WTC11 (cell line): Measurements from ENCODE around the gene CNBP. TPM values are rescaled to one million over a fixed set of nuclear protein-coding genes. Genes with fewer than 3 reads are reported as not detected.

Experiments
- ATAC-seq: fragments of 200-7000 bp; cut with Tn5 transposase; 2 replicates; pipeline ENCODE4 v1.10.0; 2021; ENCODE audit warnings: mild to moderate bottlenecking, moderate library complexity
- CTCF ChIA-PET: fragments of 300-600 bp; sonication (Branson Sonifier 250); formaldehyde crosslinking; loops from one replicate; lab custom pipeline; 2021; ENCODE audit warnings: antibody characterized with exemption; lab: Charles Lee
- POLR2A ChIA-PET: fragments of 350-600 bp; sonication (Branson Sonifier 250); formaldehyde crosslinking; loops from one replicate; lab custom pipeline; 2021; ENCODE audit warnings: antibody characterized with exemption; lab: Charles Lee
- DNase-seq: peaks from one replicate; pipeline ENCODE4 v3.0.0; 2021; ENCODE audit warnings: low spot score
- H3K27ac Mint-ChIP-seq: 2 replicates; pipeline ENCODE4 v1.8.0; 2021; ENCODE audit warnings: mixed read lengths
- H3K27me3 Mint-ChIP-seq: 2 replicates; pipeline ENCODE4 v1.8.0; 2021; ENCODE audit warnings: low read depth, mild to moderate bottlenecking, moderate library complexity, mixed read lengths
- H3K36me3 Mint-ChIP-seq: 2 replicates; pipeline ENCODE4 v1.8.0; 2021; ENCODE audit warnings: mixed read lengths
- H3K4me1 Mint-ChIP-seq: 2 replicates; pipeline ENCODE4 v1.8.0; 2022; ENCODE audit warnings: mixed read lengths
- H3K4me3 Mint-ChIP-seq: 2 replicates; pipeline ENCODE4 v1.8.0; 2021; ENCODE audit warnings: mild to moderate bottlenecking, moderate library complexity, mixed read lengths
- H3K9me3 Mint-ChIP-seq: 2 replicates; pipeline ENCODE4 v1.8.0; 2021; ENCODE audit warnings: mixed read lengths
- CBFB ChIP-seq: sonication (generic); formaldehyde crosslinking; IDR thresholded peaks from 2 replicates; pipeline ENCODE4 v1.8.1; 2022; ENCODE audit warnings: mild to moderate bottlenecking, low read depth, missing genetic modification reagents
- CDX4 ChIP-seq: fragments of 250-450 bp; sonication (Bioruptor Pico); IDR thresholded peaks from 2 replicates; pipeline ENCODE4 v1.9.0; 2021; ENCODE audit warnings: moderate library complexity, mild to moderate bottlenecking, inconsistent platforms, borderline replicate concordance
- CREM ChIP-seq: sonication (generic); formaldehyde crosslinking; IDR thresholded peaks from 2 replicates; pipeline ENCODE4 v1.8.1; 2022; ENCODE audit warnings: mild to moderate bottlenecking, missing genetic modification reagents, moderate library complexity
- GABPB1 ChIP-seq: sonication (generic); formaldehyde crosslinking; IDR thresholded peaks from 2 replicates; pipeline ENCODE4 v1.8.1; 2023; ENCODE audit warnings: mild to moderate bottlenecking, missing genetic modification reagents
- HMGXB4 ChIP-seq: sonication (generic); formaldehyde crosslinking; IDR thresholded peaks from 2 replicates; pipeline ENCODE4 v1.8.1; 2023; ENCODE audit warnings: mild to moderate bottlenecking, moderate library complexity, missing genetic modification reagents
- IRF1 ChIP-seq: sonication (generic); formaldehyde crosslinking; IDR thresholded peaks from 2 replicates; pipeline ENCODE4 v1.8.0; 2023; ENCODE audit warnings: missing genetic modification reagents
- JAZF1 ChIP-seq: fragments of 250-450 bp; sonication (Bioruptor Pico); IDR thresholded peaks from 2 replicates; pipeline ENCODE4 v1.9.0; 2021; ENCODE audit warnings: moderate library complexity, mild to moderate bottlenecking, inconsistent platforms
- TCF7 ChIP-seq: sonication (generic); formaldehyde crosslinking; IDR thresholded peaks from 2 replicates; pipeline ENCODE4 v1.8.0; 2022; ENCODE audit warnings: mild to moderate bottlenecking, low read depth, missing genetic modification reagents, moderate library complexity
- TEAD4 ChIP-seq: sonication (generic); formaldehyde crosslinking; IDR thresholded peaks from 2 replicates; pipeline ENCODE4 v1.8.0; 2022; ENCODE audit warnings: mild to moderate bottlenecking, missing genetic modification reagents
- ZBTB21 ChIP-seq: sonication (generic); formaldehyde crosslinking; IDR thresholded peaks from 2 replicates; pipeline ENCODE4 v1.8.1; 2023; ENCODE audit warnings: mild to moderate bottlenecking, missing genetic modification reagents, borderline replicate concordance
- ZNF232 ChIP-seq: sonication (generic); formaldehyde crosslinking; IDR thresholded peaks from 2 replicates; pipeline ENCODE4 v1.8.0; 2022; ENCODE audit warnings: mild to moderate bottlenecking, missing genetic modification reagents
- ZNF263 ChIP-seq: sonication (generic); formaldehyde crosslinking; IDR thresholded peaks from 2 replicates; pipeline ENCODE4 v1.8.1; 2022; ENCODE audit warnings: low read depth, mild to moderate bottlenecking, moderate library complexity, missing genetic modification reagents
- ZNF317 ChIP-seq: sonication (generic); formaldehyde crosslinking; IDR thresholded peaks from 2 replicates; pipeline ENCODE4 v1.8.1; 2023; ENCODE audit warnings: low read depth, mild to moderate bottlenecking, moderate library complexity, missing genetic modification reagents, borderline replicate concordance
- ZNF396 ChIP-seq: fragments of 250-450 bp; sonication (Bioruptor Pico); IDR thresholded peaks from 2 replicates; pipeline ENCODE4 v1.8.0; 2021; ENCODE audit warnings: mild to moderate bottlenecking, moderate library complexity, borderline replicate concordance
- ZNF671 ChIP-seq: fragments of 250-450 bp; sonication (Bioruptor Pico); IDR thresholded peaks from 2 replicates; pipeline ENCODE4 v1.8.0; 2021; ENCODE audit warnings: mild to moderate bottlenecking
- total RNA-seq: library from RNA; stranded (reverse); gene quantifications from 3 replicates; pipeline ENCODE4 v1.2.3, GENCODE V29; 2021

The CNBP gene
- total RNA-seq, 1 experiment from 2014 or later, result 329 TPM

- ChIA-PET POLR2A (no interaction called here), CTCF (interaction anchor here (1.1 kb wide), 1 partner anchor 157 kb away, joined by 3 read pairs; no protein-coding TSS in a partner anchor)
- H3K9me3 Mint-ChIP-seq, result no peaks in the 10 kb centered on the region
- H3K27ac Mint-ChIP-seq, result peak overlapping the region; percentile 27; the same call in 1 of the 2 replicates
- TF ChIP-seq CBFB, result no peak
- no peak for TF ChIP-seq GABPB1 (CRISPR knock-in tag)
- TF ChIP-seq JAZF1, result no peak
- TF ChIP-seq IRF1, result no peak
- TF ChIP-seq ZBTB21 (CRISPR knock-in tag), result no peak
- TF ChIP-seq CREM (CRISPR knock-in tag), result no peak
- H3K36me3 Mint-ChIP-seq, result peaks cover 17% of the 10 kb centered on the region
- H3K4me3 Mint-ChIP-seq, result no peak overlapping the region
- H3K4me1 Mint-ChIP-seq, result peaks cover 10% of the 10 kb centered on the region
- ATAC-seq (no peak), DNase-seq (no peak)
- peaks cover 4% of the 10 kb centered on the region; the same call in 1 of the 2 replicates for H3K27me3 Mint-ChIP-seq
These were observed 56.9 kb downstream of the CNBP start for GRCh38 chr3:129126726-129127280.

- DNase-seq, result no peak
- no peak for ATAC-seq
These were observed 60.2 kb downstream of the CNBP start for GRCh38 chr3:129123314-129124060.

GRCh38 chr3:129122412-129123011 lies 61.2 kb downstream of the CNBP start:
- Mint-ChIP-seq H3K27ac (no peak overlapping the region; the same call in 1 of the 2 replicates), H3K4me3 (peak overlapping the region; percentile 75), H3K4me1 (peaks cover 39% of the 10 kb centered on the region), H3K9me3 (no peaks in the 10 kb centered on the region), H3K27me3 (peaks cover 4% of the 10 kb centered on the region; the same call in 1 of the 2 replicates), H3K36me3 (no peaks in the 10 kb centered on the region)
- 0 out of 2 replicates have a peak, but pooled peaks have one; percentile 16 for TF ChIP-seq ZBTB21 (CRISPR knock-in tag)
- no peak for TF ChIP-seq ZNF396
- TF ChIP-seq ZNF232 (CRISPR knock-in tag), result no peak
- no peak; the same call in 1 of the 2 replicates for ATAC-seq
- DNase-seq, result peak; percentile 33
- ChIA-PET CTCF (interaction anchor here (1.1 to 5.5 kb wide), 9 partner anchors 16 to 152 kb away, joined by 3 to 54 read pairs (median 7); partner anchors contain the start of genes CFAP92 and COPG1), POLR2A (interaction anchor here (0.6 to 2.0 kb wide), 11 partner anchors 11 to 771 kb away, joined by 3 to 17 read pairs (median 5); partner anchors contain the start of genes COPG1 and TMCC1)

More at GRCh38 chr3:129123314-129124060, 60.2 kb downstream of the CNBP start:
- Mint-ChIP-seq H3K4me3 (peak overlapping the region; percentile 21; the same call in 1 of the 2 replicates), H3K4me1 (peaks cover 29% of the 10 kb centered on the region), H3K9me3 (no peaks in the 10 kb centered on the region), H3K27me3 (peaks cover 4% of the 10 kb centered on the region; the same call in 1 of the 2 replicates), H3K36me3 (no peaks in the 10 kb centered on the region), H3K27ac (no peak overlapping the region)
- ChIA-PET CTCF (interaction anchor here (1.5 to 5.5 kb wide), 7 partner anchors 17 to 153 kb away, joined by 3 to 54 read pairs (median 26); partner anchors contain the start of genes CFAP92 and COPG1), POLR2A (interaction anchor here (0.5 to 2.0 kb wide), 4 partner anchors 38 to 126 kb away, joined by 3 to 17 read pairs (median 5); partner anchors contain the start of gene COPG1)
- TF ChIP-seq ZNF671 (no peak), HMGXB4 (CRISPR knock-in tag) (no peak), TCF7 (CRISPR knock-in tag) (no peak), ZNF317 (CRISPR knock-in tag) (no peak), ZNF263 (CRISPR knock-in tag) (no peak), GABPB1 (CRISPR knock-in tag) (peak; percentile 20; the same call in 1 of the 2 replicates), CDX4 (CRISPR knock-in tag) (no peak), TEAD4 (no peak)
